Keratinocyte (primary cell): ENCODE results near the gene ADAMTS9. TPM values are rescaled to one million over a fixed set of nuclear protein-coding genes. Genes with fewer than 3 reads are reported as not detected.
A peak's percentile ranks its signal among the peaks of the same experiment; 100 is the strongest.

ENCODE experiments used
- DNase-seq: peaks from one replicate; pipeline ENCODE4 v3.0.0-alpha.2; 2011; ENCODE audit warnings: low read depth, missing footprints, low spot score
- FAIRE-seq: peaks from 2 replicates; lab custom pipeline; 2011; peaks lifted over from hg19 to GRCh38; lab: Jason Lieb, UNC
- H2AFZ ChIP-seq: 2 replicates; pipeline ENCODE4 v1.6.0; 2012; ENCODE audit warnings: low read length, control low read depth, inconsistent platforms; ENCODE audit not compliant: control insufficient read depth
- H3K27ac ChIP-seq: 2 replicates; pipeline ENCODE4 v1.5.1; 2011; ENCODE audit warnings: low read length; ENCODE audit not compliant: control insufficient read depth, insufficient read depth
- H3K27me3 ChIP-seq: 3 replicates; pipeline ENCODE4 v1.6.0; 2011; ENCODE audit warnings: low read length; ENCODE audit not compliant: control insufficient read depth, insufficient read depth; ENCODE audit errors: extremely low read depth
- H3K36me3 ChIP-seq, 2 experiments: 2 replicates in 1 of 2; 3 replicates in 1 of 2; pipeline ENCODE4 v1.5.1; 2011; ENCODE audit warnings: low read length in 2 of 2, mild to moderate bottlenecking in 1 of 2; ENCODE audit not compliant: control insufficient read depth in 2 of 2, insufficient read depth in 2 of 2; ENCODE audit errors: extremely low read depth in 1 of 2
- H3K4me1 ChIP-seq: 3 replicates; pipeline ENCODE4 v1.5.1; 2011; ENCODE audit warnings: low read length; ENCODE audit not compliant: control insufficient read depth, insufficient read depth; ENCODE audit errors: extremely low read depth
- H3K4me2 ChIP-seq: 3 replicates; pipeline ENCODE4 v1.6.0; 2011; ENCODE audit warnings: low read depth, low read length; ENCODE audit not compliant: control insufficient read depth, insufficient read depth; ENCODE audit errors: extremely low read depth
- H3K4me3 ChIP-seq, 3 experiments: fragments of 200-600 bp in 1 of 3; sonication (generic) in 1 of 3; 2 replicates in 2 of 3; 3 replicates in 1 of 3; pipeline ENCODE4 v1.5.1; 2011 to 2016; ENCODE audit warnings: low read length in 3 of 3, mild to moderate bottlenecking in 3 of 3, control low read depth in 2 of 3, inconsistent platforms in 1 of 3, low read depth in 1 of 3, mixed read lengths in 1 of 3, mixed run types in 1 of 3, moderate library complexity in 1 of 3; ENCODE audit not compliant: control insufficient read depth in 2 of 3, insufficient read depth in 2 of 3; ENCODE audit errors: extremely low read depth in 1 of 3
- H3K79me2 ChIP-seq: 2 replicates; pipeline ENCODE4 v1.6.0; 2012; ENCODE audit warnings: low read length; ENCODE audit not compliant: control insufficient read depth, insufficient read depth
- H3K9ac ChIP-seq: 3 replicates; pipeline ENCODE4 v1.6.0; 2011; ENCODE audit warnings: low read length; ENCODE audit not compliant: control insufficient read depth, insufficient read depth; ENCODE audit errors: extremely low read depth
- H3K9me1 ChIP-seq: 3 replicates; pipeline ENCODE4 v1.6.0; 2011; ENCODE audit warnings: low read length; ENCODE audit not compliant: control insufficient read depth, insufficient read depth; ENCODE audit errors: extremely low read depth
- H3K9me3 ChIP-seq: 2 replicates; pipeline ENCODE4 v1.5.1; 2012; ENCODE audit warnings: low read depth, low read length; ENCODE audit not compliant: control insufficient read depth
- H4K20me1 ChIP-seq: 3 replicates; pipeline ENCODE4 v1.6.0; 2011; ENCODE audit warnings: low read length; ENCODE audit not compliant: control insufficient read depth, insufficient read depth; ENCODE audit errors: extremely low read depth
- EZH2 ChIP-seq: IDR thresholded peaks from one replicate; pipeline ENCODE4 v1.6.1; 2012; ENCODE audit warnings: inconsistent platforms, mild to moderate bottlenecking, low read length, moderate library complexity
- dilution Hi-C: fragments of 300-500 bp; cut with MboI; formaldehyde crosslinking; loops from one replicate; pipeline ENCODE4 v1.7.0; 2020; ENCODE audit warnings: low sequenced_read_pairs; ENCODE audit not compliant: extremely low pct_ligation_motif_present
- polyA plus RNA-seq, 5 experiments: library from polyadenylated mRNA; depleted of rRNA in 3 of 5; stranded (reverse) in 3 of 5; stranded (forward) in 1 of 5; unstranded in 1 of 5; fragments of >200 nt; gene quantifications; 1 replicate in 1 of 5; 2 replicates in 3 of 5; 3 replicates in 1 of 5; pipeline versions ENCODE4 v1.2.1 to v1.2.3, GENCODE V29; 2011 to 2012; ENCODE audit warnings: missing spikeins in 2 of 5, low read depth in 1 of 5, low replicate concordance in 1 of 5
- TF ChIP-seq, protein P1 (sequence below), 3 experiments: IDR thresholded peaks in 1 of 3; conservative IDR thresholded peaks in 1 of 3; optimal IDR thresholded peaks in 1 of 3; 2 replicates in 2 of 3; 3 replicates in 1 of 3; pipeline versions ENCODE3 to v1.5.1; 2011; ENCODE audit warnings: low read length in 3 of 3, mild to moderate bottlenecking in 3 of 3, moderate library complexity in 2 of 3, control low read depth in 1 of 3, inconsistent platforms in 1 of 3; ENCODE audit not compliant: insufficient read depth in 2 of 3; ENCODE audit errors: extremely low read depth in 1 of 3

Gene ADAMTS9
- polyA plus RNA-seq, 1 donor (not counting 4 experiments of a cell fraction or from before 2014, with no cell fraction given) = 0.43 TPM

DNA sequence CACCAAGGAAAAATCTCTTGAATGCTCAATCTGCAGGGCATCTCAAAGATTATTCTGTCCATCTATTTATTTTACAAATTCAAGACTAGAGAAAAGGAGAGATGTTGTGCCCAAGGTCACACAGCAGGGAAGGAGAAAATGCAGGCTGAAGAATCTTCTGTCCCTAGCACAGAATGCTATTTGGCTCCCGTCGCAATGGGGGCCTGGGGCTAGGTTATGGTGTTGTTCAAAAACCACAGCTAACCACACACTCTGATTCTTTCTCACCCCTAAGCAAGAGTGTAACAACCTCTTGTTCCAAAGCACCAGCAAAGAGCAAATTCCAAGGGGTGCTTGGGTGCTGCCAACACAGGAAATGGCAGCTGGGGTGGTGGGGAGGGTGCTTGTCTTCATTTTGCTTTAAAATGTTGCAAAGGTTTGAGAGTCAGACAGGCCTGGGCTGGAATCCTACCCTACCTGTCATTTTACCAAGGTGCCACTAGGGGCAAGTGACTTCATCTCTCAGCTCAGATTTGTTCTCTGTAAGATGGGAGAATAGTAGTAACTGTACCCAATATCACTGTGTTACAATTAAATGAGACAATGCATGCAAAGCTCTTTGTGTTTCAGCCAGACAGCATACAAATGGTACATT lies 112.5 kb downstream of the ADAMTS9 start:
- H2AFZ ChIP-seq = no peak overlapping the region
- dilution Hi-C loops = no loop called here

DNA sequence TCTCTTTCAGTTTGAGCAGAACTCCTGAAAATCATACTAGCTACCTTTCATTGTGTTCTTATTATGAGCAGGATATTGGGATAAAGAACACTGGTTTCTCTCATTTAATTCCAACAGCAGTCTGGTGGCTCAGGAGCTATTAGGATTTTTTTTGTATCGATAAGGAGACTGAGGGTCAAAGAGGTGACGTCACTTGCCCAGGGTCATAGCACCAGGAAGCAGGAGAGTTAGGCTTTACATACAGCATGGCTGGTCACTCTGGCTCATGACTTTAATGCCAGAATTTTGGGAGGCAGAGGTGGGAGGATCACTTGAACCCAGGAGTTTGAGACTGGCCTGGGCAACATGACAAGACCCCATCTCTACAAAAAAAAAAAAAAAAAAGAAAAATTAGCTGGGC lies 113.6 kb downstream of the ADAMTS9 start:
- no peaks in the 10 kb centered on the region for H3K9me1 ChIP-seq
- H3K27me3 ChIP-seq = no peaks in the 10 kb centered on the region
- FAIRE-seq (no peak), DNase-seq (no peak)
- no peak overlapping the region for H3K4me2 ChIP-seq
- H3K9ac ChIP-seq = no peak overlapping the region
- no peaks in the 10 kb centered on the region for H3K36me3 ChIP-seq
- H3K4me3 ChIP-seq = no peak overlapping the region
- no peak overlapping the region for H3K27ac ChIP-seq
- no peaks in the 10 kb centered on the region for H4K20me1 ChIP-seq
- H3K4me1 ChIP-seq = no peaks in the 10 kb centered on the region
- H3K79me2 ChIP-seq = no peaks in the 10 kb centered on the region
- TF ChIP-seq, protein P1, sequence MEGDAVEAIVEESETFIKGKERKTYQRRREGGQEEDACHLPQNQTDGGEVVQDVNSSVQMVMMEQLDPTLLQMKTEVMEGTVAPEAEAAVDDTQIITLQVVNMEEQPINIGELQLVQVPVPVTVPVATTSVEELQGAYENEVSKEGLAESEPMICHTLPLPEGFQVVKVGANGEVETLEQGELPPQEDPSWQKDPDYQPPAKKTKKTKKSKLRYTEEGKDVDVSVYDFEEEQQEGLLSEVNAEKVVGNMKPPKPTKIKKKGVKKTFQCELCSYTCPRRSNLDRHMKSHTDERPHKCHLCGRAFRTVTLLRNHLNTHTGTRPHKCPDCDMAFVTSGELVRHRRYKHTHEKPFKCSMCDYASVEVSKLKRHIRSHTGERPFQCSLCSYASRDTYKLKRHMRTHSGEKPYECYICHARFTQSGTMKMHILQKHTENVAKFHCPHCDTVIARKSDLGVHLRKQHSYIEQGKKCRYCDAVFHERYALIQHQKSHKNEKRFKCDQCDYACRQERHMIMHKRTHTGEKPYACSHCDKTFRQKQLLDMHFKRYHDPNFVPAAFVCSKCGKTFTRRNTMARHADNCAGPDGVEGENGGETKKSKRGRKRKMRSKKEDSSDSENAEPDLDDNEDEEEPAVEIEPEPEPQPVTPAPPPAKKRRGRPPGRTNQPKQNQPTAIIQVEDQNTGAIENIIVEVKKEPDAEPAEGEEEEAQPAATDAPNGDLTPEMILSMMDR (optimal IDR thresholded peaks at IDR 0.05 in 1 of 3, IDR thresholded peaks at IDR 0.05 in 1 of 3, conservative IDR thresholded peaks at IDR 0.05 in 1 of 3; ENCODE audit: extremely low read depth in 1 of 3, insufficient read depth in 2 of 3, low read length in 3 of 3) = no peak
- TF ChIP-seq EZH2 = no peak
- no peak overlapping the region for H2AFZ ChIP-seq
- H3K9me3 ChIP-seq = no peaks in the 10 kb centered on the region
- dilution Hi-C loops = no loop called here

More for the DNA sequence above, 112.5 kb downstream of the ADAMTS9 start:
- Histone ChIP-seq H3K9me1 (no peaks in the 10 kb centered on the region), H3K79me2 (no peaks in the 10 kb centered on the region), H3K27ac (no peak overlapping the region), H4K20me1 (no peaks in the 10 kb centered on the region), H3K4me1 (no peaks in the 10 kb centered on the region), H3K36me3 (no peaks in the 10 kb centered on the region), H3K9ac (no peak overlapping the region), H3K27me3 (no peaks in the 10 kb centered on the region), H3K4me2 (no peak overlapping the region), H3K4me3 (no peak overlapping the region), H3K9me3 (no peaks in the 10 kb centered on the region)
- TF ChIP-seq, protein P1 (optimal IDR thresholded peaks at IDR 0.05 in 1 of 3, IDR thresholded peaks at IDR 0.05 in 1 of 3, conservative IDR thresholded peaks at IDR 0.05 in 1 of 3; ENCODE audit: extremely low read depth in 1 of 3, insufficient read depth in 2 of 3, low read length in 3 of 3) = peak; percentile 57 to 67 (median 66)
- no peak for TF ChIP-seq EZH2
- DNase-seq (no peak), FAIRE-seq (peak; percentile 77)
